HTERT RPE-1 (cell line): ENCODE results near the gene GNPTG.

Source experiments
- in situ Hi-C: fragments of 300-500 bp; cut with MboI; formaldehyde crosslinking; loops from 4 replicates; pipeline ENCODE4 v1.14.3; 2020; ENCODE audit warnings: low sequenced_read_pairs

Gene GNPTG

GRCh38 chr16:1351582-1352362 lies at the start of gene GNPTG, which contains the start of gene TSR3:
Gene GNPTG, plus strand, starts transcription at chr16:1351931. Its CDS starts 35 bp downstream, at chr16:1351966.
Gene TSR3, minus strand, starts transcription at chr16:1351878. Its CDS starts 74 bp downstream, at chr16:1351804.
- in situ Hi-C loops = no loop called here

GRCh38 chr16:1305823-1306222 lies 45.9 kb upstream of the GNPTG start:
- in situ Hi-C loops = no loop called here

- in situ Hi-C loops = no loop called here
These were observed 45.4 kb upstream of the GNPTG start for GRCh38 chr16:1306334-1306733.

- in situ Hi-C loops = no loop called here
These were observed 43.4 kb upstream of the GNPTG start for GRCh38 chr16:1308036-1308976.

GRCh38 chr16:1308977-1309885 lies 42.5 kb upstream of the GNPTG start, which contains the start of gene UBE2I:
Gene UBE2I, plus strand, starts transcription at chr16:1309636. Its CDS starts 4,395 bp downstream, at chr16:1314031.
- in situ Hi-C loops = no loop called here

- in situ Hi-C loops = no loop called here
These were observed 41.6 kb upstream of the GNPTG start for GRCh38 chr16:1309888-1310831.

- in situ Hi-C loops = no loop called here
These were observed 40.9 kb upstream of the GNPTG start for GRCh38 chr16:1310832-1311200.

GRCh38 chr16:1311212-1311737 lies 40.5 kb upstream of the GNPTG start:
- in situ Hi-C loops = no loop called here

- in situ Hi-C loops = no loop called here
These were observed 39.8 kb upstream of the GNPTG start for GRCh38 chr16:1311738-1312466.

- in situ Hi-C loops = no loop called here
These were observed 39.3 kb upstream of the GNPTG start for GRCh38 chr16:1312467-1312816.

- in situ Hi-C loops = no loop called here
These were observed 38.8 kb upstream of the GNPTG start for GRCh38 chr16:1312903-1313302.

- in situ Hi-C loops = no loop called here
These were observed 37.9 kb upstream of the GNPTG start for GRCh38 chr16:1313721-1314369.

GRCh38 chr16:1314399-1315068 lies 37.2 kb upstream of the GNPTG start:
- in situ Hi-C loops = no loop called here

GRCh38 chr16:1315081-1316032 lies 36.4 kb upstream of the GNPTG start:
- in situ Hi-C loops = no loop called here

GRCh38 chr16:1316033-1316405 lies 35.7 kb upstream of the GNPTG start:
- in situ Hi-C loops = no loop called here

- in situ Hi-C loops = no loop called here
These were observed 34.1 kb upstream of the GNPTG start for GRCh38 chr16:1317479-1318267.
